ENCODE data around the gene LAGE3. TPM values are rescaled to one million over a fixed set of nuclear protein-coding genes. Genes with fewer than 3 reads are reported as not detected.

The LAGE3 gene
- total RNA-seq, 1 donor from 2014 or later, result 28.9 TPM

GRCh38 chrX:154458954-154459778, 19.9 kb downstream of the LAGE3 start:
- DNase-seq (ENCODE audit: extremely low read depth, low read depth, low spot score), result no peak

GRCh38 chrX:154458116-154458953, 20.7 kb downstream of the LAGE3 start, which contains the start of gene PLXNA3:
Gene PLXNA3 (plus strand): TSS chrX:154458281. CDS start chrX:154460184, 1,903 bp downstream.
- DNase-seq (ENCODE audit: extremely low read depth, low read depth, low spot score), result no peak

GRCh38 chrX:154457491-154458115, 21.5 kb downstream of the LAGE3 start:
- no peak for DNase-seq (ENCODE audit: extremely low read depth, low read depth, low spot score)

- DNase-seq (ENCODE audit: extremely low read depth, low read depth, low spot score), result no peak
Measured at GRCh38 chrX:154452823-154453222, 26.3 kb downstream of the LAGE3 start.

GRCh38 chrX:154450312-154450711, 28.8 kb downstream of the LAGE3 start:
- no peak for DNase-seq (ENCODE audit: extremely low read depth, low read depth, low spot score)

GRCh38 chrX:154449618-154450017, 29.5 kb downstream of the LAGE3 start:
- no peak for DNase-seq (ENCODE audit: extremely low read depth, low read depth, low spot score)

- no peak for DNase-seq (ENCODE audit: extremely low read depth, low read depth, low spot score)
Measured at GRCh38 chrX:154448484-154448883, 30.6 kb downstream of the LAGE3 start.

GRCh38 chrX:154446430-154446829, 32.7 kb downstream of the LAGE3 start:
- DNase-seq (ENCODE audit: extremely low read depth, low read depth, low spot score), result no peak

- no peak for DNase-seq (ENCODE audit: extremely low read depth, low read depth, low spot score)
Measured at GRCh38 chrX:154445776-154446175, 33.3 kb downstream of the LAGE3 start.

GRCh38 chrX:154444755-154445246, 34.3 kb downstream of the LAGE3 start:
- DNase-seq (ENCODE audit: extremely low read depth, low read depth, low spot score), result no peak

GRCh38 chrX:154443992-154444754, 34.9 kb downstream of the LAGE3 start, which contains the start of gene FAM50A:
Gene FAM50A (plus strand): TSS chrX:154444141. CDS start chrX:154444236, 95 bp downstream.
- DNase-seq (ENCODE audit: extremely low read depth, low read depth, low spot score), result no peak

GRCh38 chrX:154443479-154443910, 35.6 kb downstream of the LAGE3 start:
- DNase-seq (ENCODE audit: extremely low read depth, low read depth, low spot score), result no peak

GRCh38 chrX:154441984-154442707, 36.9 kb downstream of the LAGE3 start:
- no peak for DNase-seq (ENCODE audit: extremely low read depth, low read depth, low spot score)

GRCh38 chrX:154441564-154441963, 37.5 kb downstream of the LAGE3 start:
- no peak for DNase-seq (ENCODE audit: extremely low read depth, low read depth, low spot score)

- no peak for DNase-seq (ENCODE audit: extremely low read depth, low read depth, low spot score)
Measured at GRCh38 chrX:154440623-154441357, 38.3 kb downstream of the LAGE3 start.

- no peak for DNase-seq (ENCODE audit: extremely low read depth, low read depth, low spot score)
Measured at GRCh38 chrX:154439841-154440240, 39.2 kb downstream of the LAGE3 start.

- DNase-seq (ENCODE audit: extremely low read depth, low read depth, low spot score), result no peak
Measured at GRCh38 chrX:154437971-154438893, 40.8 kb downstream of the LAGE3 start.

All from glomerular endothelial cell (primary cell).